Endodermal cell (in vitro differentiated cells): ENCODE measurements around the gene UGT2B7. TPM values are rescaled to one million over a fixed set of nuclear protein-coding genes. Genes with fewer than 3 reads are reported as not detected.

Experiments
- DNase-seq: peaks from one replicate; pipeline ENCODE4 v3.0.0-alpha.2; 2017
- H3K27ac ChIP-seq: 2 replicates; pipeline ENCODE4 v1.5.1; 2013; ENCODE audit warnings: mild to moderate bottlenecking, low read depth, low read length, moderate library complexity
- H3K27me3 ChIP-seq: 2 replicates; pipeline ENCODE4 v1.6.1; 2013; ENCODE audit warnings: mild to moderate bottlenecking, low read length, moderate library complexity; ENCODE audit not compliant: insufficient read depth, control insufficient read depth, poor library complexity, severe bottlenecking
- H3K36me3 ChIP-seq: 2 replicates; pipeline ENCODE4 v1.7.0; 2013; ENCODE audit warnings: mild to moderate bottlenecking, low read length, moderate library complexity; ENCODE audit not compliant: control insufficient read depth, insufficient read depth
- H3K4me1 ChIP-seq: one replicate; pipeline ENCODE4 v1.7.0; 2013; ENCODE audit warnings: low read length; ENCODE audit not compliant: control insufficient read depth, insufficient read depth
- H3K4me3 ChIP-seq: 2 replicates; pipeline ENCODE4 v1.5.1; 2013; ENCODE audit warnings: mild to moderate bottlenecking, low read length, moderate library complexity
- H3K9ac ChIP-seq: 2 replicates; pipeline ENCODE4 v1.6.1; 2013; ENCODE audit warnings: mild to moderate bottlenecking, low read length, moderate library complexity; ENCODE audit not compliant: poor library complexity, severe bottlenecking; ENCODE audit errors: extremely low read depth
- H3K9me3 ChIP-seq: 2 replicates; pipeline ENCODE4 v1.6.1; 2013; ENCODE audit warnings: mild to moderate bottlenecking, low read length, moderate library complexity; ENCODE audit not compliant: control insufficient read depth
- H3K27ac Mint-ChIP-seq: 2 replicates; pipeline ENCODE4 v1.8.0; 2020; ENCODE audit warnings: mixed read lengths
- H3K27me3 Mint-ChIP-seq: 2 replicates; pipeline ENCODE4 v1.8.0; 2021; ENCODE audit warnings: mild to moderate bottlenecking, mixed read lengths; ENCODE audit not compliant: insufficient read depth
- H3K36me3 Mint-ChIP-seq: 2 replicates; pipeline ENCODE4 v1.8.0; 2020; ENCODE audit warnings: low read depth, mixed read lengths
- H3K4me1 Mint-ChIP-seq: 2 replicates; pipeline ENCODE4 v1.8.0; 2020; ENCODE audit warnings: mixed read lengths
- H3K4me3 Mint-ChIP-seq: 2 replicates; pipeline ENCODE4 v1.8.0; 2020; ENCODE audit warnings: mild to moderate bottlenecking, moderate library complexity, mixed read lengths
- H3K9me3 Mint-ChIP-seq: 2 replicates; pipeline ENCODE4 v1.8.0; 2020; ENCODE audit warnings: mild to moderate bottlenecking, mixed read lengths
- WGBS, 2 experiments: methylation state at CpG; one replicate each; pipeline versions ENCODE4 v1.1.5 to v1.1.7; 2013; ENCODE audit warnings: missing lambda C conversion rate in 2 of 2, mixed read lengths in 1 of 2; ENCODE audit not compliant: insufficient coverage in 1 of 2, insufficient read length in 1 of 2; 5-methylcytosine and 5-hydroxymethylcytosine counted together
- total RNA-seq, 2 donors: library from RNA; stranded (reverse); fragmentation: NEBNext Ultra II Directional in 1 of 2; extraction: Animal tissue kit (Norgen Biotek cat#: 25700) in 1 of 2; gene quantifications; 2 replicates in 1 of 2; 3 replicates in 1 of 2; pipeline ENCODE4 v1.2.1, GENCODE V29; 2021
- TF ChIP-seq, protein P1 (sequence below): fragments of 200-600 bp; sonication (generic); conservative IDR thresholded peaks from 2 replicates; pipeline ENCODE4 v1.5.0; 2021; ENCODE audit warnings: antibody characterized with exemption, mild to moderate bottlenecking

Gene UGT2B7
- total RNA-seq, 2 donors from 2014 or later: not detected

DNA sequence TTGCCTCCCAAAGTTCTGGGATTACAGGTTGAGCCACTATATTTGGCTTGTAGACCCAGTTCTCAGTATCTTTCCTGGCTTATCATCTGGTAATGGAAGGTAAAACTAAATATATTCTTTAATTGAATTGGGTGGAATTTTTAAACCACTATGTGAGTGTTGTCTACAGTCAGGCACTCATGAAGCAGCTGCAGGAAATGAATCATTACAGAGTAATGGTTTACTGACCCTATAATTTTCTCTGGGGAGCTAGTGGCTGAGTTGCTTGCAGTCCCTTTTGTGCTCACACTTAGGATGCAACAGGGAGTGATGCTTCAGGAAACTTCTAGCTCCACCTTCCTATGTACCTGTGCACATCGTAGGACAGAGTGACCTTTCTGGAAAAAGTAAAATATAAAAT is 4.1 kb upstream of the UGT2B7 start:
- Histone ChIP-seq H3K4me3 (no peak overlapping the region), H3K4me1 (no peaks in the 10 kb centered on the region), H3K9ac (no peak overlapping the region), H3K36me3 (no peaks in the 10 kb centered on the region), H3K27ac (no peak overlapping the region), H3K9me3 (no peaks in the 10 kb centered on the region), H3K27me3 (no peaks in the 10 kb centered on the region)
- no peak for DNase-seq
- TF ChIP-seq, protein P1, sequence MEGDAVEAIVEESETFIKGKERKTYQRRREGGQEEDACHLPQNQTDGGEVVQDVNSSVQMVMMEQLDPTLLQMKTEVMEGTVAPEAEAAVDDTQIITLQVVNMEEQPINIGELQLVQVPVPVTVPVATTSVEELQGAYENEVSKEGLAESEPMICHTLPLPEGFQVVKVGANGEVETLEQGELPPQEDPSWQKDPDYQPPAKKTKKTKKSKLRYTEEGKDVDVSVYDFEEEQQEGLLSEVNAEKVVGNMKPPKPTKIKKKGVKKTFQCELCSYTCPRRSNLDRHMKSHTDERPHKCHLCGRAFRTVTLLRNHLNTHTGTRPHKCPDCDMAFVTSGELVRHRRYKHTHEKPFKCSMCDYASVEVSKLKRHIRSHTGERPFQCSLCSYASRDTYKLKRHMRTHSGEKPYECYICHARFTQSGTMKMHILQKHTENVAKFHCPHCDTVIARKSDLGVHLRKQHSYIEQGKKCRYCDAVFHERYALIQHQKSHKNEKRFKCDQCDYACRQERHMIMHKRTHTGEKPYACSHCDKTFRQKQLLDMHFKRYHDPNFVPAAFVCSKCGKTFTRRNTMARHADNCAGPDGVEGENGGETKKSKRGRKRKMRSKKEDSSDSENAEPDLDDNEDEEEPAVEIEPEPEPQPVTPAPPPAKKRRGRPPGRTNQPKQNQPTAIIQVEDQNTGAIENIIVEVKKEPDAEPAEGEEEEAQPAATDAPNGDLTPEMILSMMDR: no peak
- Mint-ChIP-seq H3K27me3 (no peaks in the 10 kb centered on the region), H3K4me1 (no peaks in the 10 kb centered on the region), H3K4me3 (no peak overlapping the region), H3K36me3 (no peaks in the 10 kb centered on the region), H3K27ac (no peak overlapping the region), H3K9me3 (no peaks in the 10 kb centered on the region)
- whole genome bisulfite sequencing, 2 experiments: no CpG with 5 or more reads among the region's 1 CpG

DNA sequence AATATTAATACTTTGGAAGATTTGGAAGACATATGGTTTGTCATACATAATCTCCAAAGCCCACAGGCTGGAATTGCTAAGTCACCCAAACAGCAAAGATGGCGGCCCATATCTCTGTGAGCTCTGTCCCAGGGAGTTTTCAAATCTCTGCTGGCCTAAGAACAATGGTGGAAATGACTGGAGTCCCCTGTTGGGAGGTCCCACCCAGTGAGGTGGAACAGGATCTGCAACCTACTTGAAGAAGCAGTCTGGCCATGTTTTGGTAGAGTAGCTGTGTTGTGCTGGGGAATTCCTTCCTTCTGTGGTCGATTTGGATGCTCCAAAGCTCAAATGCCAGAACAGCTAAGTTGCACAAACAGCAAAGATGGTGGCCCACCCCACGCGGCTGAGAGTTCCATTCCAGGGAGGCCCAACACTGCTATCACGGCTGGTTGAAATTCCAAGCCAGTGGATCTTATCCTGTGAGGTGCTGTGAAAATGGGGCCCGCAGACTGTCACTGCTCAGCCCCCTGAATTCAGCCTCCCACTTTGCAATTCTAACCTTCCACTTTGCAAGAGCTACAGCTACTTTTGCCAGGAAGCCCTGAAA is 3.2 kb upstream of the UGT2B7 start:
- Histone ChIP-seq H3K9me3 (no peaks in the 10 kb centered on the region), H3K9ac (no peak overlapping the region), H3K4me3 (no peak overlapping the region), H3K27ac (no peak overlapping the region), H3K27me3 (no peaks in the 10 kb centered on the region), H3K4me1 (no peaks in the 10 kb centered on the region), H3K36me3 (no peaks in the 10 kb centered on the region)
- no peak for DNase-seq
- Mint-ChIP-seq H3K4me1 (no peaks in the 10 kb centered on the region), H3K9me3 (no peaks in the 10 kb centered on the region), H3K4me3 (no peak overlapping the region), H3K36me3 (no peaks in the 10 kb centered on the region), H3K27me3 (no peaks in the 10 kb centered on the region), H3K27ac (no peak overlapping the region)
- TF ChIP-seq, protein P1: no peak
- WGBS, 2 experiments: 86 to 96% methylated on average over 3 to 6 of the region's 6 CpGs

DNA sequence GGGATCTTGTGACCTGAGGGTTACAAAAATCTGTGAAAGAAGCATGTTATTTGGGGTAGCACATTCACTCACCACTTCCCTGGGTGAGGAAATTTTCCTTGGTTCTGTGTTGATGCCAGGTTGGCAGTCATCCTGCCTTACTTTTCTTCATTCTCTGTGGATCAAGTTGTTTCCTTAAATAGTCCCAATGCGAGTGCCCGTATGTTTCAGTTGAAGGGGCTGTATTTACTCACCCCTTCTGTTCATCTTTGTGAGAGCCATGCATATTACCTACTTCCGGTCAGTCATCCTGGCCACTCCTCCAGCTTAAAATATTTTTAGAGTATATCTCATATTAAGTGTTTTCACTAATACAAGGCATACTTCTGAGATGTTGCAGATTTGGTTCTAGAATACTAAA is 2.6 kb upstream of the UGT2B7 start:
- H3K4me1 ChIP-seq: no peaks in the 10 kb centered on the region
- Mint-ChIP-seq H3K27me3 (no peaks in the 10 kb centered on the region), H3K4me1 (no peaks in the 10 kb centered on the region), H3K27ac (no peak overlapping the region), H3K4me3 (no peak overlapping the region), H3K36me3 (no peaks in the 10 kb centered on the region), H3K9me3 (no peaks in the 10 kb centered on the region)
- H3K36me3 ChIP-seq: no peaks in the 10 kb centered on the region
- TF ChIP-seq, protein P1: no peak
- WGBS, 2 experiments: 95 to 100% methylated on average over 2 to 3 of the region's 3 CpGs
- H3K4me3 ChIP-seq: no peak overlapping the region
- no peak overlapping the region for H3K9ac ChIP-seq
- H3K9me3 ChIP-seq: no peaks in the 10 kb centered on the region
- no peak overlapping the region for H3K27ac ChIP-seq
- H3K27me3 ChIP-seq: no peaks in the 10 kb centered on the region
- no peak for DNase-seq
